ENCODE results near the gene SSR3.
A peak's percentile ranks its signal among the peaks of the same experiment; 100 is the strongest.

DNA sequence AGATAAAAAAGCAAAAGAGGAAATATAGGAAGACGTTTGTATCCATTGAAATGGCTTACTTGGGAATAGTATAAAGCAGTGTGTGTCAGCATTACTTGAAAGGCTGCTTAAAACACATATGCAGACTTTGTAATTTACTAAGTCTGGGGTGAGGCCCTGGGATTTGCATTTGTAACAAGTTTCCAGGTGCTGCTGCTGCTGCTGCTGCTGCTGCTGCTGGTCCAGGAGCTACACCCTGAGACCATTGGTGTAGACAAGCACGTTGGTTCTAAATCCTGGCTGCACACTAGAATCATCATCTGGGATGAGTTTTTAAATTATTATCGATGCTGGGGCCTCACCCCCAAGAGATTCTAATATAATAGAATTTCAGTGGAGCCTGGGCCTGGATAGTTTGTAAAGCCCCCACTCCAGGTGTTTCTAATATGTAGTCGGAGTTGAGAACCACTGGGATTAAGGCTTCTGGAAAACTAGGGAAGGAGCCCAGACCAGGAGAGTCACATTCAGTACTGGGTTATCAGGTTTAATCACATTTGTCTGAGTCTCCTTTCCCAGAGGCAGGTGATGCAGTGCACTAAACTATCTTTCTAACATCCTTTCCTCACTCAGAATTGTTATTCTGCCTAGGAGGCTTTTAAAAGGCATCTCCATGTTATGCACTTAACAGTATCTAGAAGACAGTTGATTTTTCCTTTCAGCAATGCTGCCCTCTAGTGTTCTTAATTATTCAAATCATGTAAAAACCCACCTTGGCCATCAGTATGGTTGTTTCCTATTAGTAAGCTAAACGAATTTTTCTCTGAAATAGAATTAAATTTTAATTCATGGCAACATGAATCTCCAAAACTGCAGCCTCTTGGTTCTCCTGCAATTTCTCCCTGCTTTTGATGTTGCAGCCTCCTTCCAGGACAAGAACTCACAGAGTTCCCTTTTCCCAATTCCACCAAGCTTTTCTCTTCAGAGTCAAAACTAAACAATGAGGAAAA, 45.4 kb downstream of the SSR3 start:
- TF ChIP-seq CTCF (conservative IDR thresholded peaks at IDR 0.05; ENCODE audit: low read depth, low read length) (peak; percentile 78), EZH2 (IDR thresholded peaks at IDR 0.05; ENCODE audit: borderline replicate concordance, low read depth, low read length, poor library complexity, severe bottlenecking) (no peak)

All from A673 (cell line).